GM12864 (cell line): ENCODE results near the gene MYCT1.
"Not testable (repeated sequence)": the region's sequence is repeated elsewhere in the genome, so short reads cannot be mapped to it uniquely, and the experiment has no call there.

Source experiments
- DNase-seq: peaks from one replicate; pipeline ENCODE4 v3.0.0-alpha.2; 2011; ENCODE audit warnings: low read depth
- H3K4me3 ChIP-seq: 2 replicates; pipeline ENCODE4 v1.5.1; 2011; ENCODE audit warnings: mild to moderate bottlenecking, low read depth, low read length, control low read depth
- CTCF ChIP-seq: IDR thresholded peaks from 2 replicates; pipeline ENCODE4 v1.5.1; 2011; ENCODE audit warnings: low read depth, mild to moderate bottlenecking, moderate library complexity, low read length, control low read depth, inconsistent platforms; ENCODE audit errors: missing control alignments

MYCT1 gene

GRCh38 chr6:152680151-152680550 lies 17.5 kb upstream of the MYCT1 start:
- no peak for TF ChIP-seq CTCF
- no peak overlapping the region for H3K4me3 ChIP-seq
- DNase-seq: no peak

GRCh38 chr6:152680879-152681517 lies 16.7 kb upstream of the MYCT1 start:
- DNase-seq: no peak
- H3K4me3 ChIP-seq: no peak overlapping the region
- no peak for TF ChIP-seq CTCF

GRCh38 chr6:152682141-152682540 lies 15.6 kb upstream of the MYCT1 start:
- DNase-seq: no peak
- no peak overlapping the region for H3K4me3 ChIP-seq
- TF ChIP-seq CTCF: no peak

GRCh38 chr6:152682935-152683334 lies 14.8 kb upstream of the MYCT1 start:
- not testable (repeated sequence) for DNase-seq, H3K4me3 ChIP-seq

- DNase-seq: no peak
- no peak for TF ChIP-seq CTCF
- H3K4me3 ChIP-seq: no peak overlapping the region
These were observed 11.9 kb upstream of the MYCT1 start for GRCh38 chr6:152685819-152686218.

GRCh38 chr6:152695372-152696045 lies 2.2 kb upstream of the MYCT1 start:
- no peak for TF ChIP-seq CTCF
- no peak for DNase-seq
- no peak overlapping the region for H3K4me3 ChIP-seq

GRCh38 chr6:152696522-152696921 lies 1.2 kb upstream of the MYCT1 start:
- no peak for DNase-seq
- no peak for TF ChIP-seq CTCF
- H3K4me3 ChIP-seq: no peak overlapping the region
